ENCODE measurements around the gene SLFNL1. TPM values are rescaled to one million over a fixed set of nuclear protein-coding genes. Genes with fewer than 3 reads are reported as not detected.

The SLFNL1 gene
- polyA plus RNA-seq, 3 donors, result 0.04 to 0.11 TPM; not detected in 1

DNA sequence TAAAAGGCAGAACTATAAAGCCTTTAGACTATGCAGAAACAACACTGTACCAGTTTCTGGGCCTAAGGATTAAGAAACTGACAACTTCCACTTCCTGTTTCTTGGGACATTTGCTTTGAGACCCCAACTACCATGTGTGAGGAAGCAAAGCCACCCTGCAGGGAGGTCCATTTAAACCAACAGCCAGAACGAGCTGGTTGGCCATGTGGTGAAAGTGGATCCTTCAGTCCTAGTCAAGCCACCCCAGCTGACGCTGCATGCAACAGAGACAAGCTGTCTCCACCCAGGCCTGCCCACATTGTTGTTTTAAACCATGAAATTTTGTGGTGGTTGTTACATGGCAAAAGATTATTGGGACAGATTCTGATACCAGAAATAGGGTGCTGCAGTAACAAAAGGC, 31.8 kb upstream of the SLFNL1 start:
- Histone ChIP-seq H3K27ac (ENCODE audit: low read depth in 1 of 2, low read length in 2 of 2) (peak overlapping the region in 1 of 2 donors; percentile 62), H3K9me3 (replicated peaks in 1 of 2; ENCODE audit: control insufficient read depth in 1 of 2, insufficient read depth in 1 of 2, low read length in 2 of 2) (no peaks in the 10 kb centered on the region), H4K20me1 (ENCODE audit: insufficient read depth, low read length) (no peaks in the 10 kb centered on the region), H3K27me3 (ENCODE audit: control insufficient read depth in 2 of 2, insufficient read depth in 2 of 2, low read length in 2 of 2) (no peaks in the 10 kb centered on the region), H2AFZ (ENCODE audit: insufficient read depth, low read depth, low read length, poor library complexity, severe bottlenecking) (no peak overlapping the region), H3K4me2 (replicated peaks; ENCODE audit: extremely low read depth, low read length, poor library complexity, severe bottlenecking) (no peak overlapping the region), H3K36me3 (replicated peaks in 1 of 2; ENCODE audit: control insufficient read depth in 1 of 2, insufficient read depth in 2 of 2, low read length in 2 of 2) (peaks cover 8 to 26% of the 10 kb centered on the region in 2 donors), H3K4me1 (ENCODE audit: control insufficient read depth in 1 of 2, insufficient read depth in 2 of 2, low read length in 2 of 2) (peaks cover 8 to 10% of the 10 kb centered on the region in 2 donors), H3K4me3 (replicated peaks in 1 of 3; ENCODE audit: low read depth in 2 of 3, low read length in 3 of 3) (no peak overlapping the region), H3K9ac (ENCODE audit: insufficient read depth, low read length, poor library complexity, severe bottlenecking) (no peak overlapping the region), H3K79me2 (ENCODE audit: insufficient read depth, low read length) (no peaks in the 10 kb centered on the region)
- Mint-ChIP-seq H3K9me3 (no peaks in the 10 kb centered on the region), H3K4me1 (peaks cover 16% of the 10 kb centered on the region), H3K27ac (peak overlapping the region in 5 of 7 donors; percentile 34 to 77 (median 63)), H3K27me3 (ENCODE audit: low read depth in 3 of 3) (no peaks in the 10 kb centered on the region), H3K4me3 (no peak overlapping the region), H3K36me3 (peaks cover 22 to 39% of the 10 kb centered on the region in 2 donors)
- intact Hi-C loops (cut with micrococcal nuclease), result no loop called here
- TF ChIP-seq, protein P1, sequence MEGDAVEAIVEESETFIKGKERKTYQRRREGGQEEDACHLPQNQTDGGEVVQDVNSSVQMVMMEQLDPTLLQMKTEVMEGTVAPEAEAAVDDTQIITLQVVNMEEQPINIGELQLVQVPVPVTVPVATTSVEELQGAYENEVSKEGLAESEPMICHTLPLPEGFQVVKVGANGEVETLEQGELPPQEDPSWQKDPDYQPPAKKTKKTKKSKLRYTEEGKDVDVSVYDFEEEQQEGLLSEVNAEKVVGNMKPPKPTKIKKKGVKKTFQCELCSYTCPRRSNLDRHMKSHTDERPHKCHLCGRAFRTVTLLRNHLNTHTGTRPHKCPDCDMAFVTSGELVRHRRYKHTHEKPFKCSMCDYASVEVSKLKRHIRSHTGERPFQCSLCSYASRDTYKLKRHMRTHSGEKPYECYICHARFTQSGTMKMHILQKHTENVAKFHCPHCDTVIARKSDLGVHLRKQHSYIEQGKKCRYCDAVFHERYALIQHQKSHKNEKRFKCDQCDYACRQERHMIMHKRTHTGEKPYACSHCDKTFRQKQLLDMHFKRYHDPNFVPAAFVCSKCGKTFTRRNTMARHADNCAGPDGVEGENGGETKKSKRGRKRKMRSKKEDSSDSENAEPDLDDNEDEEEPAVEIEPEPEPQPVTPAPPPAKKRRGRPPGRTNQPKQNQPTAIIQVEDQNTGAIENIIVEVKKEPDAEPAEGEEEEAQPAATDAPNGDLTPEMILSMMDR (IDR thresholded peaks at IDR 0.05), result no peak
- 10% methylated on average over 2 of the region's 2 CpGs for WGBS (ENCODE audit: insufficient coverage)
- peak; percentile 15 to 28 (median 17) for DNase-seq

DNA sequence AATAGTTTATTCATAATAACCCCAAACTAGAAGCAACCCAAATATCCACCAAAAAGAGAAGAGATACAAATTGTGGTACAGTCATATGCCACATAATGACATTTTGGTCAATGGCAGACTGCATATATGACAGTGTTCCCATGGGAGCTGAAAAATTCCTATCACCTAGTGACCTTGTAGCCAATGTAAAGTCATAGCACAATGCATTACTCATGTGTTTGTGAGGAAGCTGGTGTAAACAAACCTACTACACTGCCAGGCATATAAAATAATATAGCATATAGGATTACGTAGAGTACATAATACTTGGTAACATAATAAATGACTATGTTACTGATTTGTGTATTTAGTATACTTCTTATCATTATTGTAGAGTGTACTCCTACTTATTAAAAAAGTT, 29.5 kb upstream of the SLFNL1 start:
- Histone ChIP-seq H3K4me3 (replicated peaks in 1 of 3; ENCODE audit: low read depth in 2 of 3, low read length in 3 of 3) (no peak overlapping the region), H3K4me2 (replicated peaks; ENCODE audit: extremely low read depth, low read length, poor library complexity, severe bottlenecking) (no peak overlapping the region), H3K79me2 (ENCODE audit: insufficient read depth, low read length) (no peaks in the 10 kb centered on the region), H3K27ac (ENCODE audit: low read depth in 1 of 2, low read length in 2 of 2) (no peak overlapping the region), H3K36me3 (replicated peaks in 1 of 2; ENCODE audit: control insufficient read depth in 1 of 2, insufficient read depth in 2 of 2, low read length in 2 of 2) (peaks cover 13 to 46% of the 10 kb centered on the region in 2 donors), H3K9ac (ENCODE audit: insufficient read depth, low read length, poor library complexity, severe bottlenecking) (no peak overlapping the region), H2AFZ (ENCODE audit: insufficient read depth, low read depth, low read length, poor library complexity, severe bottlenecking) (no peak overlapping the region), H3K9me3 (replicated peaks in 1 of 2; ENCODE audit: control insufficient read depth in 1 of 2, insufficient read depth in 1 of 2, low read length in 2 of 2) (no peaks in the 10 kb centered on the region), H3K4me1 (ENCODE audit: control insufficient read depth in 1 of 2, insufficient read depth in 2 of 2, low read length in 2 of 2) (peaks cover 8 to 10% of the 10 kb centered on the region in 2 donors), H4K20me1 (ENCODE audit: insufficient read depth, low read length) (no peaks in the 10 kb centered on the region), H3K27me3 (ENCODE audit: control insufficient read depth in 2 of 2, insufficient read depth in 2 of 2, low read length in 2 of 2) (no peaks in the 10 kb centered on the region)
- Mint-ChIP-seq H3K9me3 (peaks cover 0 to 2% (median 0%) of the 10 kb centered on the region in 7 donors), H3K27me3 (ENCODE audit: low read depth in 3 of 3) (peaks cover 0 to 2% (median 0%) of the 10 kb centered on the region in 3 donors), H3K4me1 (peaks cover 16% of the 10 kb centered on the region), H3K36me3 (peaks cover 33 to 49% of the 10 kb centered on the region in 2 donors), H3K4me3 (no peak overlapping the region), H3K27ac (no peak overlapping the region)
- no peak for DNase-seq
- no CpG with 5 or more reads among the region's 1 CpG for WGBS (ENCODE audit: insufficient coverage)
- TF ChIP-seq, protein P1 (IDR thresholded peaks at IDR 0.05), result no peak
- intact Hi-C loops (cut with micrococcal nuclease), result no loop called here

All from CD14-positive monocyte (primary cell).